CD8-positive, alpha-beta memory T cell (primary cell): ENCODE results near the gene PPP1R7. TPM values are rescaled to one million over a fixed set of nuclear protein-coding genes. Genes with fewer than 3 reads are reported as not detected.
A peak's percentile ranks its signal among the peaks of the same experiment; 100 is the strongest.

Experiments
- CTCF ChIA-PET: fragments of 350-600 bp; sonication (Branson Sonifier 250); formaldehyde crosslinking; loops from one replicate; lab custom pipeline; 2021; ENCODE audit warnings: antibody characterized with exemption; lab: Charles Lee
- POLR2A ChIA-PET: fragments of 350-600 bp; sonication (Branson Sonifier 250); formaldehyde crosslinking; loops from one replicate; lab custom pipeline; 2021; ENCODE audit warnings: antibody characterized with exemption; lab: Charles Lee
- DNase-seq, 5 donors: peaks; one replicate each; pipeline versions ENCODE4 v3.0.0 to v3.0.0-alpha.2; 2020 to 2022; ENCODE audit warnings: mixed read lengths in 1 of 5
- H3K27ac ChIP-seq: one replicate; pipeline ENCODE4 v1.7.0; 2013; ENCODE audit warnings: low read depth, mild to moderate bottlenecking, low read length, moderate library complexity
- H3K27me3 ChIP-seq: 2 replicates; pipeline ENCODE4 v1.7.0; 2013; ENCODE audit warnings: low read length, mild to moderate bottlenecking; ENCODE audit not compliant: insufficient read depth, poor library complexity, severe bottlenecking
- H3K36me3 ChIP-seq: 2 replicates; pipeline ENCODE4 v1.7.0; 2013; ENCODE audit warnings: mild to moderate bottlenecking, low read length, moderate library complexity; ENCODE audit not compliant: insufficient read depth
- H3K4me1 ChIP-seq: 2 replicates; pipeline ENCODE4 v1.7.0; 2013; ENCODE audit warnings: mild to moderate bottlenecking, low read length, moderate library complexity; ENCODE audit not compliant: insufficient read depth
- H3K4me3 ChIP-seq: 2 replicates; pipeline ENCODE4 v1.7.0; 2013; ENCODE audit warnings: mild to moderate bottlenecking, low read length
- H3K9me3 ChIP-seq: 2 replicates; pipeline ENCODE4 v1.7.0; 2013; ENCODE audit warnings: mild to moderate bottlenecking, low read length
- H3K27ac Mint-ChIP-seq, 8 donors: one replicate each; pipeline ENCODE4 v1.8.0; 2020 to 2021; ENCODE audit warnings: mixed read lengths in 8 of 8, mild to moderate bottlenecking in 6 of 8, inconsistent platforms in 3 of 8, moderate library complexity in 3 of 8
- H3K27me3 Mint-ChIP-seq, 2 donors: one replicate each; pipeline ENCODE4 v1.8.0; 2020 to 2021; ENCODE audit warnings: mixed read lengths in 2 of 2, mild to moderate bottlenecking in 1 of 2, moderate library complexity in 1 of 2
- H3K36me3 Mint-ChIP-seq, 3 donors: one replicate each; pipeline ENCODE4 v1.8.0; 2020 to 2021; ENCODE audit warnings: mixed read lengths in 3 of 3, inconsistent platforms in 1 of 3, mild to moderate bottlenecking in 1 of 3
- H3K4me1 Mint-ChIP-seq, 3 donors: one replicate each; pipeline ENCODE4 v1.8.0; 2020 to 2021; ENCODE audit warnings: mixed read lengths in 3 of 3, inconsistent platforms in 1 of 3, mild to moderate bottlenecking in 1 of 3
- H3K4me3 Mint-ChIP-seq, 7 donors: one replicate each; pipeline ENCODE4 v1.8.0; 2020 to 2021; ENCODE audit warnings: mixed read lengths in 7 of 7, mild to moderate bottlenecking in 6 of 7, moderate library complexity in 4 of 7, inconsistent platforms in 2 of 7
- H3K9me3 Mint-ChIP-seq, 5 donors: one replicate each; pipeline ENCODE4 v1.8.0; 2020 to 2022; ENCODE audit warnings: mixed read lengths in 5 of 5, mild to moderate bottlenecking in 3 of 5, moderate library complexity in 2 of 5, inconsistent platforms in 1 of 5
- polyA plus RNA-seq: library from polyadenylated mRNA; unstranded; fragments of 300-500 nt; fragmentation: Illumina TruSeq; gene quantifications from one replicate; pipeline ENCODE4 v1.2.3, GENCODE V29; 2021
- total RNA-seq, 2 experiments: library from RNA; stranded (reverse); gene quantifications; one replicate each; pipeline ENCODE4 v1.2.3, GENCODE V29; 2021

The PPP1R7 gene
- total and polyA plus RNA-seq, 3 experiments from 2014 or later = 82.6 to 132 (median 87.2) TPM

- Histone ChIP-seq H3K36me3 (no peaks in the 10 kb centered on the region), H3K27ac (no peak overlapping the region), H3K27me3 (no peaks in the 10 kb centered on the region), H3K4me1 (peaks cover 42% of the 10 kb centered on the region), H3K9me3 (no peaks in the 10 kb centered on the region), H3K4me3 (no peak overlapping the region)
- peak overlapping the region; percentile 78 to 95 (median 90) for H3K4me3 Mint-ChIP-seq
- peaks cover 46 to 62% (median 49%) of the 10 kb centered on the region in 3 donors for H3K4me1 Mint-ChIP-seq
- no peaks in the 10 kb centered on the region for H3K27me3 Mint-ChIP-seq
- H3K9me3 Mint-ChIP-seq = no peaks in the 10 kb centered on the region
- peak; percentile 21 to 76 (median 47) for DNase-seq
- ChIA-PET POLR2A (interaction anchor here (0.6 to 3.2 kb wide), 5 partner anchors 10 to 572 kb away, joined by 3 to 24 read pairs (median 6); partner anchors contain the start of genes MTERF4, PASK and PPP1R7), CTCF (interaction anchor here (0.9 to 7.7 kb wide), 2 partner anchors 34 to 37 kb away, joined by 5 to 54 read pairs; partner anchors contain the start of genes PASK and PPP1R7)
- H3K36me3 Mint-ChIP-seq = peaks cover 3 to 85% (median 20%) of the 10 kb centered on the region in 3 donors
- peak overlapping the region; percentile 80 to 99 (median 96) for H3K27ac Mint-ChIP-seq
These were observed 37.7 kb upstream of the PPP1R7 start for GRCh38 chr2:241112592-241112991.

GRCh38 chr2:241114836-241115235 is 35.4 kb upstream of the PPP1R7 start:
- H3K27me3 ChIP-seq = no peaks in the 10 kb centered on the region
- no peaks in the 10 kb centered on the region for H3K9me3 Mint-ChIP-seq
- peak overlapping the region in 1 of 8 donors; percentile 75 for H3K27ac Mint-ChIP-seq
- no peak for DNase-seq
- H3K27ac ChIP-seq = no peak overlapping the region
- peaks cover 25 to 44% (median 29%) of the 10 kb centered on the region in 3 donors for H3K4me1 Mint-ChIP-seq
- H3K4me3 Mint-ChIP-seq = peak overlapping the region in 1 of 7 donors; percentile 31
- peaks cover 23% of the 10 kb centered on the region for H3K4me1 ChIP-seq
- H3K36me3 ChIP-seq = no peaks in the 10 kb centered on the region
- peaks cover 0 to 79% (median 20%) of the 10 kb centered on the region in 3 donors for H3K36me3 Mint-ChIP-seq
- no peaks in the 10 kb centered on the region for H3K9me3 ChIP-seq
- H3K4me3 ChIP-seq = no peak overlapping the region
- ChIA-PET CTCF (interaction anchor here (7.7 kb wide), 1 partner anchor 35 kb away, joined by 54 read pairs; the partner anchor contains the start of genes PASK and PPP1R7), POLR2A (no interaction called here)
- H3K27me3 Mint-ChIP-seq = no peaks in the 10 kb centered on the region

GRCh38 chr2:241115361-241115760 is 34.9 kb upstream of the PPP1R7 start:
- POLR2A ChIA-PET = no interaction called here
- Histone ChIP-seq H3K9me3 (no peaks in the 10 kb centered on the region), H3K36me3 (no peaks in the 10 kb centered on the region), H3K27me3 (no peaks in the 10 kb centered on the region), H3K27ac (no peak overlapping the region), H3K4me3 (no peak overlapping the region), H3K4me1 (peaks cover 18% of the 10 kb centered on the region)
- H3K4me1 Mint-ChIP-seq = peaks cover 20 to 38% (median 25%) of the 10 kb centered on the region in 3 donors
- no peaks in the 10 kb centered on the region for H3K27me3 Mint-ChIP-seq
- peak overlapping the region in 3 of 8 donors; percentile 14 to 84 (median 75) for H3K27ac Mint-ChIP-seq
- peaks cover 2 to 76% (median 21%) of the 10 kb centered on the region in 3 donors for H3K36me3 Mint-ChIP-seq
- no peak overlapping the region for H3K4me3 Mint-ChIP-seq
- CTCF ChIA-PET = no interaction called here
- DNase-seq = no peak
- H3K9me3 Mint-ChIP-seq = no peaks in the 10 kb centered on the region

- H3K9me3 Mint-ChIP-seq = no peaks in the 10 kb centered on the region
- no peaks in the 10 kb centered on the region for H3K27me3 Mint-ChIP-seq
- Histone ChIP-seq H3K9me3 (no peaks in the 10 kb centered on the region), H3K4me3 (no peak overlapping the region), H3K36me3 (no peaks in the 10 kb centered on the region), H3K27ac (no peak overlapping the region), H3K27me3 (no peaks in the 10 kb centered on the region), H3K4me1 (peaks cover 6% of the 10 kb centered on the region)
- H3K27ac Mint-ChIP-seq = peak overlapping the region in 4 of 8 donors; percentile 1 to 83 (median 49)
- ChIA-PET POLR2A (no interaction called here), CTCF (no interaction called here)
- H3K4me3 Mint-ChIP-seq = no peak overlapping the region
- peaks cover 12 to 23% (median 16%) of the 10 kb centered on the region in 3 donors for H3K4me1 Mint-ChIP-seq
- peaks cover 14 to 77% (median 25%) of the 10 kb centered on the region in 3 donors for H3K36me3 Mint-ChIP-seq
- no peak for DNase-seq
These were observed 33.4 kb upstream of the PPP1R7 start for GRCh38 chr2:241116606-241117560.

- no peak overlapping the region for H3K4me3 Mint-ChIP-seq
- POLR2A ChIA-PET = no interaction called here
These were observed 31.3 kb upstream of the PPP1R7 start for GRCh38 chr2:241118737-241119505.

GRCh38 chr2:241120440-241120839 is 29.8 kb upstream of the PPP1R7 start:
- H3K9me3 Mint-ChIP-seq = no peaks in the 10 kb centered on the region
- CTCF ChIA-PET = no interaction called here

More at GRCh38 chr2:241118737-241119505, 31.3 kb upstream of the PPP1R7 start:
- H3K27ac ChIP-seq = no peak overlapping the region
- Mint-ChIP-seq H3K4me1 (peaks cover 2 to 15% (median 5%) of the 10 kb centered on the region in 3 donors), H3K36me3 (peaks cover 15 to 76% (median 28%) of the 10 kb centered on the region in 3 donors), H3K9me3 (no peaks in the 10 kb centered on the region), H3K27me3 (no peaks in the 10 kb centered on the region), H3K27ac (no peak overlapping the region)
- no peak overlapping the region for H3K4me3 ChIP-seq
- no peaks in the 10 kb centered on the region for H3K4me1 ChIP-seq
- H3K9me3 ChIP-seq = no peaks in the 10 kb centered on the region
- DNase-seq = no peak
- no peaks in the 10 kb centered on the region for H3K36me3 ChIP-seq
- CTCF ChIA-PET = no interaction called here
- no peaks in the 10 kb centered on the region for H3K27me3 ChIP-seq

GRCh38 chr2:241121008-241121407 is 29.3 kb upstream of the PPP1R7 start:
- POLR2A ChIA-PET = no interaction called here

More at GRCh38 chr2:241120440-241120839, 29.8 kb upstream of the PPP1R7 start:
- H3K27ac Mint-ChIP-seq = no peak overlapping the region
- H3K4me3 Mint-ChIP-seq = no peak overlapping the region
- Histone ChIP-seq H3K4me3 (no peak overlapping the region), H3K27ac (no peak overlapping the region), H3K4me1 (no peaks in the 10 kb centered on the region), H3K36me3 (no peaks in the 10 kb centered on the region), H3K27me3 (no peaks in the 10 kb centered on the region), H3K9me3 (no peaks in the 10 kb centered on the region)
- DNase-seq = no peak
- no peaks in the 10 kb centered on the region for H3K27me3 Mint-ChIP-seq
- POLR2A ChIA-PET = no interaction called here
- H3K4me1 Mint-ChIP-seq = peaks cover 6 to 19% (median 8%) of the 10 kb centered on the region in 3 donors
- H3K36me3 Mint-ChIP-seq = peaks cover 15 to 63% (median 21%) of the 10 kb centered on the region in 3 donors

More at GRCh38 chr2:241121008-241121407, 29.3 kb upstream of the PPP1R7 start:
- no peak overlapping the region for H3K4me3 Mint-ChIP-seq
- no peaks in the 10 kb centered on the region for H3K27me3 Mint-ChIP-seq
- Histone ChIP-seq H3K27ac (no peak overlapping the region), H3K4me1 (no peaks in the 10 kb centered on the region), H3K9me3 (no peaks in the 10 kb centered on the region), H3K4me3 (no peak overlapping the region), H3K36me3 (no peaks in the 10 kb centered on the region), H3K27me3 (no peaks in the 10 kb centered on the region)
- CTCF ChIA-PET = no interaction called here
- DNase-seq = no peak
- peaks cover 15 to 62% (median 21%) of the 10 kb centered on the region in 3 donors for H3K36me3 Mint-ChIP-seq
- H3K4me1 Mint-ChIP-seq = peaks cover 10 to 24% (median 11%) of the 10 kb centered on the region in 3 donors
- H3K9me3 Mint-ChIP-seq = no peaks in the 10 kb centered on the region
- peak overlapping the region in 3 of 8 donors; percentile 4 to 57 (median 52) for H3K27ac Mint-ChIP-seq
